GM23248 (cell line): Measurements from ENCODE around the gene SLC22A12. TPM values are rescaled to one million over a fixed set of nuclear protein-coding genes. Genes with fewer than 3 reads are reported as not detected.

Experiments used
- DNase-seq: peaks from one replicate; pipeline ENCODE4 v3.0.0-alpha.2; 2015
- H2AFZ ChIP-seq: fragments of 200-600 bp; sonication (generic); 2 replicates; pipeline ENCODE4 v1.6.1; 2016; ENCODE audit warnings: antibody characterized with exemption
- H3F3A ChIP-seq: fragments of 200-600 bp; sonication (generic); 2 replicates; pipeline ENCODE4 v1.6.1; 2016; ENCODE audit warnings: mild to moderate bottlenecking, antibody characterized with exemption, mixed run types; ENCODE audit not compliant: insufficient read depth
- H3K27ac ChIP-seq: fragments of 200-600 bp; sonication (generic); 2 replicates; pipeline ENCODE4 v1.5.1; 2016; ENCODE audit warnings: mild to moderate bottlenecking
- H3K27me3 ChIP-seq: fragments of 200-600 bp; sonication (generic); replicated peaks from 2 replicates; pipeline ENCODE4 v1.6.1; 2016; ENCODE audit warnings: mild to moderate bottlenecking; ENCODE audit not compliant: insufficient read depth
- H3K36me3 ChIP-seq: fragments of 200-600 bp; sonication (generic); 2 replicates; pipeline ENCODE4 v1.6.1; 2016; ENCODE audit warnings: low read depth, mild to moderate bottlenecking
- H3K4me1 ChIP-seq: fragments of 200-600 bp; sonication (generic); 2 replicates; pipeline ENCODE4 v1.6.1; 2016; ENCODE audit warnings: mild to moderate bottlenecking; ENCODE audit not compliant: insufficient read depth
- H3K4me2 ChIP-seq: fragments of 200-600 bp; sonication (generic); one replicate; pipeline ENCODE4 v1.6.1; 2016; ENCODE audit warnings: mild to moderate bottlenecking; ENCODE audit not compliant: unreplicated experiment
- H3K4me3 ChIP-seq: fragments of 200-600 bp; sonication (generic); 2 replicates; pipeline ENCODE4 v1.5.1; 2016; ENCODE audit warnings: mild to moderate bottlenecking
- H3K79me2 ChIP-seq: fragments of 200-600 bp; sonication (generic); 2 replicates; pipeline ENCODE4 v1.6.1; 2016; ENCODE audit warnings: mild to moderate bottlenecking; ENCODE audit not compliant: insufficient read depth
- H3K9ac ChIP-seq: fragments of 200-600 bp; sonication (generic); 2 replicates; pipeline ENCODE4 v1.6.1; 2016; ENCODE audit warnings: mild to moderate bottlenecking
- H3K9me2 ChIP-seq: fragments of 200-600 bp; sonication (generic); 2 replicates; pipeline ENCODE4 v1.6.1; 2016; ENCODE audit warnings: mixed run types, mild to moderate bottlenecking, moderate library complexity; ENCODE audit not compliant: insufficient read depth
- H3K9me3 ChIP-seq: fragments of 200-600 bp; sonication (generic); one replicate; pipeline ENCODE4 v1.6.1; 2017; ENCODE audit warnings: low read depth
- H4K20me1 ChIP-seq: fragments of 200-600 bp; sonication (generic); 2 replicates; pipeline ENCODE4 v1.6.0; 2016; ENCODE audit not compliant: insufficient read depth
- EZH2 ChIP-seq: fragments of 200-600 bp; sonication (generic); IDR thresholded peaks from 2 replicates; pipeline ENCODE4 v1.6.1; 2018; ENCODE audit warnings: antibody characterized with exemption, mild to moderate bottlenecking; ENCODE audit not compliant: insufficient read depth, poor library complexity, severe bottlenecking
- EZH2phosphoT487 ChIP-seq: fragments of 200-600 bp; sonication (generic); IDR thresholded peaks from 2 replicates; pipeline ENCODE4 v1.6.1; 2018; ENCODE audit warnings: antibody characterized with exemption, moderate library complexity, mild to moderate bottlenecking, low read depth; ENCODE audit not compliant: insufficient read depth
- WGBS, 2 experiments: methylation state at CpG; one replicate each; pipeline ENCODE4 v1.1.6; 2015 to 2017; ENCODE audit warnings: low lambda C conversion rate in 2 of 2, low coverage in 1 of 2; ENCODE audit errors: missing lambda C conversion rate in 2 of 2; 5-methylcytosine and 5-hydroxymethylcytosine counted together
- in situ Hi-C: fragments of 300-500 bp; cut with MboI; formaldehyde crosslinking; loops from 2 replicates; pipeline ENCODE4 v1.15.0; 2020
- polyA plus RNA-seq: library from polyadenylated mRNA; unstranded; fragments of >200 nt; fragmentation: Nextera tagmentation; extraction: Ambion mirVana; gene quantifications from 2 replicates; pipeline ENCODE4 v1.2.1, GENCODE V29; 2016
- total RNA-seq: library from RNA; depleted of rRNA; stranded (reverse); fragments of >200 nt; shearing (Covaris generic); gene quantifications from 2 replicates; pipeline ENCODE4 v1.2.3, GENCODE V29; 2014

SLC22A12 gene
- total and polyA plus RNA-seq, 2 experiments from 2014 or later, result not detected

DNA sequence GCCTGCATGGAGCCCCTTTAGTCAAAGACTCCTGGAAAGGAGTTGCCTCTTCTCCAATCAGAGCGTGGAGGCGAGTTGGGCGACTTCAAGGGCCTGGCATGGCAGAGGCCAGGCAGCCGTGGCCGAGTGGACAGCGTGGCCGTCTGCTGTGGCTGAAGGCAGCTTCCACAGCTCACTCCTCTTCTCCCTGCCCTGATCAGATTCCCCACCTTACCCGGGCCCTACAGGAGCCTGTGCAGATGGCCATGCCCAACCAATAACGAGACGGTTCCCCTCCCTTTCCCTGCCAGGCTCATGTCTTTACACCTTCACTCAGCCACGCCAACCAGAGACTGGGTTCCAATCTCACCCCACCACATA is 20.0 kb upstream of the SLC22A12 start:
- peaks cover 24% of the 10 kb centered on the region for H3K27me3 ChIP-seq
- H3K9ac ChIP-seq, result no peak overlapping the region
- H4K20me1 ChIP-seq, result no peaks in the 10 kb centered on the region
- no peak overlapping the region for H3K4me2 ChIP-seq
- H3K4me3 ChIP-seq, result no peak overlapping the region
- 82 to 90% methylated on average over 11 of the region's 11 CpGs for WGBS, 2 experiments
- H3K9me2 ChIP-seq, result no peaks in the 10 kb centered on the region
- H3K27ac ChIP-seq, result no peak overlapping the region
- in situ Hi-C loops, result no loop called here
- no peaks in the 10 kb centered on the region for H3F3A ChIP-seq
- H3K9me3 ChIP-seq, result no peaks in the 10 kb centered on the region
- no peaks in the 10 kb centered on the region for H3K79me2 ChIP-seq
- TF ChIP-seq EZH2, result no peak
- TF ChIP-seq EZH2phosphoT487, result no peak
- no peak overlapping the region for H2AFZ ChIP-seq
- no peak for DNase-seq
- no peaks in the 10 kb centered on the region for H3K4me1 ChIP-seq
- H3K36me3 ChIP-seq, result no peaks in the 10 kb centered on the region

GRCh38 chr11:64571410-64572091 is 19.5 kb upstream of the SLC22A12 start:
- H3K27ac ChIP-seq, result no peak overlapping the region
- H2AFZ ChIP-seq, result no peak overlapping the region
- in situ Hi-C loops, result no loop called here
- no peak overlapping the region for H3K4me3 ChIP-seq
- H3K79me2 ChIP-seq, result no peaks in the 10 kb centered on the region
- DNase-seq, result peak; percentile 58
- H3K36me3 ChIP-seq, result no peaks in the 10 kb centered on the region
- TF ChIP-seq EZH2 (no peak), EZH2phosphoT487 (no peak)
- H3K9me3 ChIP-seq, result no peaks in the 10 kb centered on the region
- 52 to 53% methylated on average over 22 of the region's 22 CpGs for WGBS, 2 experiments
- H3F3A ChIP-seq, result no peaks in the 10 kb centered on the region
- no peaks in the 10 kb centered on the region for H3K4me1 ChIP-seq
- no peaks in the 10 kb centered on the region for H3K9me2 ChIP-seq
- H3K4me2 ChIP-seq, result no peak overlapping the region
- H4K20me1 ChIP-seq, result no peaks in the 10 kb centered on the region
- H3K9ac ChIP-seq, result no peak overlapping the region
- peaks cover 24% of the 10 kb centered on the region for H3K27me3 ChIP-seq

DNA sequence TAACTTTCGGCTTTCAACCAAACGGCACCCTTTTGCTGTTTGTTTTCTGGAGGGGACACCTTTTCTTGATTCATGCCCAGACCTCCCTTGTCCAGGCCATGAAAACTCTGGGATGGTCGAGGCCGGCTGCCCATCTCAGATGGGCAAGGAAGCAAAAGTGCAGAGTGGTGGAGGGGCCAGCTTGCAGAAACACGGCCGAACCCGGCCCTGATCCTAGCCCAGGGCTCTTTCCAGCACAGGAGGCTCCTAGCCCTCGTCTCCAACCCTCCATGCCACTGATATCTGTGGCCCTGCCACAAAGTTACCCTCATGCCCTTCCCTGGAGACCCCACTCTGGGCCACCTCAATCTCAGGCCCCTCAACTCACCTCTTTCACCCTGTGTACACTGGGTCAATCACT is 18.9 kb upstream of the SLC22A12 start:
- H3K9me3 ChIP-seq, result no peaks in the 10 kb centered on the region
- H3K36me3 ChIP-seq, result no peaks in the 10 kb centered on the region
- WGBS, 2 experiments, result 68 to 70% methylated on average over 8 of the region's 8 CpGs
- no peak for DNase-seq
- TF ChIP-seq EZH2 (no peak), EZH2phosphoT487 (no peak)
- no peak overlapping the region for H3K4me3 ChIP-seq
- no peak overlapping the region for H3K9ac ChIP-seq
- no peaks in the 10 kb centered on the region for H4K20me1 ChIP-seq
- H3K4me1 ChIP-seq, result no peaks in the 10 kb centered on the region
- H2AFZ ChIP-seq, result no peak overlapping the region
- H3K27ac ChIP-seq, result no peak overlapping the region
- H3K79me2 ChIP-seq, result no peaks in the 10 kb centered on the region
- in situ Hi-C loops, result no loop called here
- H3F3A ChIP-seq, result no peaks in the 10 kb centered on the region
- H3K4me2 ChIP-seq, result no peak overlapping the region
- H3K27me3 ChIP-seq, result peaks cover 24% of the 10 kb centered on the region
- no peaks in the 10 kb centered on the region for H3K9me2 ChIP-seq

DNA sequence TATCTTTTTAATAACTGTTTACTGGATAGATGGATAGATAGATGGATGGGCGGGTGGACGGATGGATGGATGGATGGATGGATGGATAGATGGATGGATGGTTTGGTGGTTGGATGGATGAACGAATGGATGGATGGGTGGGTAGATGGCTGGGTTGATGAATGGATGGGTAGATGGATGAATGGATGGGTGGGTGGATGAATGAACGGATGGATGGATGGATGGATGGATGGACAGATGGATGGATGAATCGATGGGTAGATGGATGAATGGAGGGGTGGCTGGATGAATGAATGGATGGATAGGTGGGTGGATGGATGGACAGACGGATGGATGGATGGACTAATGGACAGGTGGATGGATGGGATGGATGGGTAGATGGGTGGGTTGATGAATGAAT is 13.8 kb upstream of the SLC22A12 start:
- WGBS, 2 experiments, result 35 to 45% methylated on average over 6 of the region's 6 CpGs
- H3K79me2 ChIP-seq, result no peaks in the 10 kb centered on the region

GRCh38 chr11:64580412-64580811 is 10.6 kb upstream of the SLC22A12 start:
- DNase-seq, result peak; percentile 30
- Histone ChIP-seq H3K4me3 (no peak overlapping the region), H3K9me2 (no peaks in the 10 kb centered on the region), H3K9ac (no peak overlapping the region), H3K9me3 (no peaks in the 10 kb centered on the region), H3F3A (no peaks in the 10 kb centered on the region), H3K27ac (no peak overlapping the region), H4K20me1 (no peaks in the 10 kb centered on the region), H3K36me3 (no peaks in the 10 kb centered on the region), H3K4me2 (no peak overlapping the region), H3K79me2 (no peaks in the 10 kb centered on the region), H3K27me3 (peaks cover 25% of the 10 kb centered on the region), H3K4me1 (no peaks in the 10 kb centered on the region), H2AFZ (no peak overlapping the region)
- in situ Hi-C loops, result no loop called here
- TF ChIP-seq EZH2 (no peak), EZH2phosphoT487 (no peak)
- WGBS, 2 experiments, result 11 to 16% methylated on average over 7 of the region's 7 CpGs

More for the DNA sequence above, 13.8 kb upstream of the SLC22A12 start:
- Histone ChIP-seq H3F3A (no peaks in the 10 kb centered on the region), H3K4me3 (no peak overlapping the region), H3K9me2 (no peaks in the 10 kb centered on the region), H3K36me3 (no peaks in the 10 kb centered on the region), H4K20me1 (no peaks in the 10 kb centered on the region), H3K4me1 (no peaks in the 10 kb centered on the region), H3K4me2 (no peak overlapping the region), H3K27ac (no peak overlapping the region), H3K9ac (no peak overlapping the region), H2AFZ (no peak overlapping the region), H3K9me3 (no peaks in the 10 kb centered on the region), H3K27me3 (peaks cover 48% of the 10 kb centered on the region)
- DNase-seq, result no peak
- TF ChIP-seq EZH2, result no peak
- TF ChIP-seq EZH2phosphoT487, result no peak
- in situ Hi-C loops, result no loop called here
